Fibroblast of lung (primary cell): ENCODE data around the gene LY6G6C. TPM values are rescaled to one million over a fixed set of nuclear protein-coding genes. Genes with fewer than 3 reads are reported as not detected.

Source experiments
- DNase-seq, 2 donors: peaks; one replicate each; pipeline versions ENCODE4 v3.0.0 to v3.0.0-alpha.2; 2010; ENCODE audit warnings: low read depth in 2 of 2
- H2AFZ ChIP-seq: 2 replicates; pipeline ENCODE4 v1.5.1; 2012; ENCODE audit warnings: low read length, control low read depth, inconsistent platforms
- H3K27ac ChIP-seq: 2 replicates; pipeline ENCODE4 v1.5.1; 2011; ENCODE audit warnings: low read length, control low read depth; ENCODE audit not compliant: insufficient read depth
- H3K27me3 ChIP-seq: 2 replicates; pipeline ENCODE4 v1.5.1; 2011; ENCODE audit warnings: mild to moderate bottlenecking, low read length; ENCODE audit not compliant: control insufficient read depth, insufficient read depth
- H3K36me3 ChIP-seq: 2 replicates; pipeline ENCODE4 v1.5.1; 2011; ENCODE audit warnings: low read length; ENCODE audit not compliant: control insufficient read depth, insufficient read depth
- H3K4me1 ChIP-seq: 2 replicates; pipeline ENCODE4 v1.5.1; 2011; ENCODE audit warnings: low read length; ENCODE audit not compliant: control insufficient read depth, insufficient read depth; ENCODE audit errors: extremely low read depth
- H3K4me2 ChIP-seq: 2 replicates; pipeline ENCODE4 v1.5.1; 2011; ENCODE audit warnings: low read length, control low read depth; ENCODE audit not compliant: insufficient read depth; ENCODE audit errors: extremely low read depth
- H3K4me3 ChIP-seq, 4 experiments: fragments of 200-600 bp in 1 of 4; sonication (generic) in 1 of 4; replicated peaks in 1 of 4; 2 replicates each; pipeline ENCODE4 v1.5.1; 2011 to 2016; ENCODE audit warnings: low read length in 4 of 4, low read depth in 3 of 4, mild to moderate bottlenecking in 3 of 4, control low read depth in 2 of 4, inconsistent platforms in 1 of 4, mixed read lengths in 1 of 4; ENCODE audit not compliant: insufficient read depth in 1 of 4; ENCODE audit errors: control extremely low read depth in 1 of 4
- H3K79me2 ChIP-seq: 2 replicates; pipeline ENCODE4 v1.5.1; 2012; ENCODE audit warnings: mild to moderate bottlenecking, low read length, inconsistent platforms; ENCODE audit not compliant: control insufficient read depth, insufficient read depth
- H3K9ac ChIP-seq: 2 replicates; pipeline ENCODE4 v1.5.1; 2011; ENCODE audit warnings: mild to moderate bottlenecking, low read length, control low read depth; ENCODE audit not compliant: insufficient read depth
- H3K9me3 ChIP-seq: 2 replicates; pipeline ENCODE4 v1.5.1; 2012; ENCODE audit warnings: low read depth, low read length; ENCODE audit not compliant: control insufficient read depth, insufficient read depth
- H4K20me1 ChIP-seq: 2 replicates; pipeline ENCODE4 v1.5.1; 2011; ENCODE audit warnings: low read length; ENCODE audit not compliant: control insufficient read depth, insufficient read depth; ENCODE audit errors: extremely low read depth
- EZH2 ChIP-seq: IDR thresholded peaks from 2 replicates; pipeline ENCODE4 v1.5.1; 2012; ENCODE audit warnings: low read length, control low read depth, mild to moderate bottlenecking; ENCODE audit errors: missing control alignments
- polyA plus RNA-seq, 2 donors: library from polyadenylated mRNA; depleted of rRNA in 1 of 2; stranded (reverse) in 1 of 2; unstranded in 1 of 2; fragments of >200 nt; gene quantifications; 2 replicates each; pipeline ENCODE4 v1.2.1, GENCODE V29; 2011 to 2012; ENCODE audit warnings: missing spikeins in 1 of 2
- total RNA-seq: library from RNA; depleted of rRNA; stranded (reverse); fragments of >200 nt; gene quantifications from 2 replicates; pipeline ENCODE4 v1.2.1, GENCODE V29; 2014
- TF ChIP-seq, protein P1 (sequence below), 2 donors: IDR thresholded peaks in 1 of 2; conservative IDR thresholded peaks in 1 of 2; 1 replicate in 1 of 2; 2 replicates in 1 of 2; pipeline ENCODE4 v1.5.1; 2011 to 2012; ENCODE audit warnings: low read length in 2 of 2, control low read depth in 1 of 2, inconsistent platforms in 1 of 2, low read depth in 1 of 2, mild to moderate bottlenecking in 1 of 2

The LY6G6C gene
- total and polyA plus RNA-seq, 2 donors (not counting 1 experiment from before 2014, with no cell fraction given), result not detected

DNA sequence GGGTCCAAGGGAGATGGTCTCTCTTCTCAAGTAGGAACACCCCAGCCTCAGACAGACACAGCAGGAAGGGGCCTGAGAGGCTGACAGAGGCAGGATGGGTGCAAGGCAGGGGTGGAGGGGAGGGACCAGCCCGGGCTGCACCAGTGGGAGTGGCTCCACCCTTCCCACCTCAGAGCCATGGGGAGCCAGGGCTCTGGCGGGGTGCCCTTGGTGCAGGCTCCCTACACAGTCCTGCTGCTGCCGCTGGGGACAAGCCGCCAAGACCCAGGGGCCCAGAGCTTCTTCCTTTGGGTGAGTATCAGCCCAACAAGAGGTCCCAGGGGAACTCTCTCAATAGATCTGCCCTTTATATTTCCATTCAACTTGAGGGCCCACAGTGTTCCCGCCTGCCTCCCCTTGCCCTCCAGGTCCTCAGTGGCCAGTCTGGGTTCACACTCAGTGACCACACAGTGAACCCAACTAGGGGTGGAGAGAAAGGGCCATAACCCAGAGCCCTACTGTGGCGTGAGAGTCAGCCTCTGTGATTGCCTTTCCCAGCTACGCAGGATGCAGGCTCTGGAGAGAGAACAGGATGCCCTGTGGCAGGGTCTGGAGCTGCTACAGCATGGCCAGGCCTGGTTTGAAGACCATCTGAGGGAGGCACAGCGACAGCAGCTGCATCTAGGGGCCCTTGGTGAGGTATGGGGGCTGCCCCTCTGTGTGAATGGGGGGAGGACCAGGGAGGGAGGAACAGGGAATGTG is 41.5 kb upstream of the LY6G6C start:
- DNase-seq, result no peak
- Histone ChIP-seq H3K27me3 (no peaks in the 10 kb centered on the region), H3K9ac (no peak overlapping the region), H3K79me2 (no peaks in the 10 kb centered on the region), H3K9me3 (no peaks in the 10 kb centered on the region), H3K36me3 (peaks cover 7% of the 10 kb centered on the region), H3K4me2 (no peak overlapping the region), H3K4me3 (no peak overlapping the region), H2AFZ (no peak overlapping the region), H3K27ac (no peak overlapping the region), H3K4me1 (peaks cover 4% of the 10 kb centered on the region), H4K20me1 (no peaks in the 10 kb centered on the region)
- TF ChIP-seq, protein P1, sequence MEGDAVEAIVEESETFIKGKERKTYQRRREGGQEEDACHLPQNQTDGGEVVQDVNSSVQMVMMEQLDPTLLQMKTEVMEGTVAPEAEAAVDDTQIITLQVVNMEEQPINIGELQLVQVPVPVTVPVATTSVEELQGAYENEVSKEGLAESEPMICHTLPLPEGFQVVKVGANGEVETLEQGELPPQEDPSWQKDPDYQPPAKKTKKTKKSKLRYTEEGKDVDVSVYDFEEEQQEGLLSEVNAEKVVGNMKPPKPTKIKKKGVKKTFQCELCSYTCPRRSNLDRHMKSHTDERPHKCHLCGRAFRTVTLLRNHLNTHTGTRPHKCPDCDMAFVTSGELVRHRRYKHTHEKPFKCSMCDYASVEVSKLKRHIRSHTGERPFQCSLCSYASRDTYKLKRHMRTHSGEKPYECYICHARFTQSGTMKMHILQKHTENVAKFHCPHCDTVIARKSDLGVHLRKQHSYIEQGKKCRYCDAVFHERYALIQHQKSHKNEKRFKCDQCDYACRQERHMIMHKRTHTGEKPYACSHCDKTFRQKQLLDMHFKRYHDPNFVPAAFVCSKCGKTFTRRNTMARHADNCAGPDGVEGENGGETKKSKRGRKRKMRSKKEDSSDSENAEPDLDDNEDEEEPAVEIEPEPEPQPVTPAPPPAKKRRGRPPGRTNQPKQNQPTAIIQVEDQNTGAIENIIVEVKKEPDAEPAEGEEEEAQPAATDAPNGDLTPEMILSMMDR (conservative IDR thresholded peaks at IDR 0.05 in 1 of 2, IDR thresholded peaks at IDR 0.05 in 1 of 2; ENCODE audit: low read depth in 1 of 2, low read length in 2 of 2), result no peak
- TF ChIP-seq EZH2, result no peak

- no peak for DNase-seq
These were observed 40.8 kb upstream of the LY6G6C start, which contains the start of gene SAPCD1 for GRCh38 chr6:31762356-31762755. Gene SAPCD1 (plus strand): TSS chr6:31762656. CDS start chr6:31763055, 399 bp downstream.

GRCh38 chr6:31761343-31761742 is 39.8 kb upstream of the LY6G6C start:
- H3K4me3 ChIP-seq, result no peak overlapping the region
- H2AFZ ChIP-seq, result no peak overlapping the region
- peaks cover 7% of the 10 kb centered on the region for H3K36me3 ChIP-seq
- no peak overlapping the region for H3K27ac ChIP-seq
- no peaks in the 10 kb centered on the region for H3K9me3 ChIP-seq
- no peak overlapping the region for H3K4me2 ChIP-seq
- no peaks in the 10 kb centered on the region for H3K27me3 ChIP-seq
- H3K79me2 ChIP-seq, result no peaks in the 10 kb centered on the region
- TF ChIP-seq, protein P1 (conservative IDR thresholded peaks at IDR 0.05 in 1 of 2, IDR thresholded peaks at IDR 0.05 in 1 of 2; ENCODE audit: low read depth in 1 of 2, low read length in 2 of 2), result no peak
- no peak for TF ChIP-seq EZH2
- no peak overlapping the region for H3K9ac ChIP-seq
- peaks cover 4% of the 10 kb centered on the region for H3K4me1 ChIP-seq
- no peak for DNase-seq
- no peaks in the 10 kb centered on the region for H4K20me1 ChIP-seq

More at GRCh38 chr6:31762356-31762755, 40.8 kb upstream of the LY6G6C start, which contains the start of gene SAPCD1:
- H3K27ac ChIP-seq, result no peak within 1 kb of the TSS
- peaks cover 7% of the 10 kb centered on the region for H3K36me3 ChIP-seq
- no peaks in the 10 kb centered on the region for H4K20me1 ChIP-seq
- no peak within 1 kb of the TSS for H3K4me2 ChIP-seq
- H3K79me2 ChIP-seq, result no peaks in the 10 kb centered on the region
- no peaks in the 10 kb centered on the region for H3K9me3 ChIP-seq
- no peak for TF ChIP-seq EZH2
- TF ChIP-seq, protein P1 (conservative IDR thresholded peaks at IDR 0.05 in 1 of 2, IDR thresholded peaks at IDR 0.05 in 1 of 2; ENCODE audit: low read depth in 1 of 2, low read length in 2 of 2), result no peak
- no peak within 1 kb of the TSS for H2AFZ ChIP-seq
- no peak within 1 kb of the TSS for H3K9ac ChIP-seq
- no peaks in the 10 kb centered on the region for H3K27me3 ChIP-seq
- H3K4me3 ChIP-seq, result no peak within 1 kb of the TSS
- peaks cover 4% of the 10 kb centered on the region for H3K4me1 ChIP-seq
